Activated T-cell treated with anti-CD3 and anti-CD28 coated beads, Interleukin-2, amount 50 U/mL, for 72 hours (primary cell): Measurements from ENCODE around the gene SLIT1. TPM values are rescaled to one million over a fixed set of nuclear protein-coding genes. Genes with fewer than 3 reads are reported as not detected.

ENCODE experiments used
- ATAC-seq, 2 donors: fragments of 150-1000 bp; cut with Tn5 transposase; replicated peaks in 1 of 2; 2 replicates each; pipeline ENCODE4 v1.10.0; 2021; ENCODE audit warnings: moderate library complexity in 2 of 2, mild to moderate bottlenecking in 1 of 2
- DNase-seq, 2 donors: peaks; one replicate each; pipeline ENCODE4 v3.0.0; 2021 to 2022; ENCODE audit warnings: mixed read lengths in 1 of 2
- H3K27ac Mint-ChIP-seq: one replicate; pipeline ENCODE4 v1.8.0; 2022; ENCODE audit warnings: mild to moderate bottlenecking, moderate library complexity, mixed read lengths
- H3K27me3 Mint-ChIP-seq: one replicate; pipeline ENCODE4 v1.8.0; 2022; ENCODE audit warnings: low read depth, mixed read lengths
- H3K36me3 Mint-ChIP-seq, 2 donors: one replicate each; pipeline ENCODE4 v1.8.0; 2022; ENCODE audit warnings: mixed read lengths in 2 of 2, mild to moderate bottlenecking in 1 of 2; ENCODE audit not compliant: insufficient read depth in 2 of 2
- H3K4me1 Mint-ChIP-seq: one replicate; pipeline ENCODE4 v1.8.0; 2022; ENCODE audit warnings: low read depth, mixed read lengths
- H3K4me3 Mint-ChIP-seq, 2 donors: one replicate each; pipeline ENCODE4 v1.8.0; 2022; ENCODE audit warnings: mild to moderate bottlenecking in 2 of 2, mixed read lengths in 2 of 2, moderate library complexity in 2 of 2
- H3K9me3 Mint-ChIP-seq, 2 donors: one replicate each; pipeline ENCODE4 v1.8.0; 2022; ENCODE audit warnings: mixed read lengths in 2 of 2
- total RNA-seq, 2 donors: library from RNA; stranded (reverse); gene quantifications; one replicate each; pipeline ENCODE4 v1.2.3, GENCODE V29; 2022

SLIT1 gene
- total RNA-seq, 2 donors from 2014 or later = 0.65 to 1.3 TPM

- DNase-seq (no peak), ATAC-seq (no peak)
- Mint-ChIP-seq H3K36me3 (no peaks in the 10 kb centered on the region), H3K4me1 (no peaks in the 10 kb centered on the region), H3K4me3 (no peak overlapping the region), H3K9me3 (no peaks in the 10 kb centered on the region), H3K27me3 (peaks cover 28% of the 10 kb centered on the region), H3K27ac (no peak overlapping the region)
Observed at GRCh38 chr10:97139651-97140048, 46.1 kb downstream of the SLIT1 start.

DNA sequence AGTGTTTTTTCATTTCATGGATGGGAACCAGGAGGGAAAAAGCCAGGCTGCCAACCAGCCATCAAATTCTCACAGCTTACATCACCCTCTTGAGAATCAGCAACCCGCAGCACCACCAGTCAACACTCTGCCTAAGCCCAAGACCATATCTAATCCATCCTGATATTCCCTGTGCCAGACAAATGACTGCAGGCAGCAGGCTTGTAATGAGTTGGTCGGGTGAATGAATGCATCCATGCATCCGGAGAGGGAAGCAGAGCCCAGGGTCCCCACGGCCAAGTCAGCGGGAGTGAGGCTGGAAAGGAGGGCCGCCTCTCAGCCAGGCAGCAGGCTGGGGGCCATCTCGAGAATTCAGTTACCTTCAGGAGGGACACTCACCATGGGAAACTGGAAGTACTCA is 46.9 kb downstream of the SLIT1 start:
- no peaks in the 10 kb centered on the region for H3K9me3 Mint-ChIP-seq
- H3K27me3 Mint-ChIP-seq = peaks cover 23% of the 10 kb centered on the region

GRCh38 chr10:97138174-97138573 is 47.6 kb downstream of the SLIT1 start:
- Mint-ChIP-seq H3K9me3 (no peaks in the 10 kb centered on the region), H3K36me3 (no peaks in the 10 kb centered on the region), H3K4me1 (no peaks in the 10 kb centered on the region), H3K27me3 (peaks cover 17% of the 10 kb centered on the region), H3K4me3 (no peak overlapping the region), H3K27ac (no peak overlapping the region)
- ATAC-seq (no peak), DNase-seq (no peak)

More for the DNA sequence above, 46.9 kb downstream of the SLIT1 start:
- no peaks in the 10 kb centered on the region for H3K36me3 Mint-ChIP-seq
- H3K4me1 Mint-ChIP-seq = no peaks in the 10 kb centered on the region
- H3K27ac Mint-ChIP-seq = no peak overlapping the region
- ATAC-seq = no peak
- no peak overlapping the region for H3K4me3 Mint-ChIP-seq
- DNase-seq = no peak

DNA sequence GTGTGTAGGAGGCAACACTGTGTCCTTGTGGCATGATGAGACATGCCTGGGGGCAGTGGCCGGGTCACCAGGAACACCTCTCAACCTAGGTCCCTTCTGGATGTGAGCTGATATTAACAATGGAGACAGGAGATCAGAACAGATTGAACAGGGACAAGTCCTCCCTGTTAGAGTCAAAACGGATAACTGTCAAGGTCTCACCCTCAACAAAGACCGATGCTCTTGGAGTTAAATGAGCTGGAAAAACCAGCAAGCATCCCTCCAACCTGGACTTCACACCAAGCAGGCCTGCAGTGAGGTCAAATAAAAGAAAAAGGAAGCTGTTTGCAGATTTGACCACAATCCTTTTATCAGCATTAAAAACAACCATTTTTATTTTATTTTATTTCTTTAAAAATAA is 49.0 kb downstream of the SLIT1 start:
- no peak overlapping the region for H3K27ac Mint-ChIP-seq
- ATAC-seq (no peak), DNase-seq (no peak)
- H3K4me1 Mint-ChIP-seq = no peaks in the 10 kb centered on the region
- no peaks in the 10 kb centered on the region for H3K9me3 Mint-ChIP-seq
- H3K4me3 Mint-ChIP-seq = no peak overlapping the region
- no peaks in the 10 kb centered on the region for H3K36me3 Mint-ChIP-seq
- H3K27me3 Mint-ChIP-seq = peaks cover 7% of the 10 kb centered on the region

- DNase-seq (no peak), ATAC-seq (no peak)
- Mint-ChIP-seq H3K9me3 (no peaks in the 10 kb centered on the region), H3K27ac (no peak overlapping the region), H3K4me3 (no peak overlapping the region), H3K4me1 (no peaks in the 10 kb centered on the region), H3K36me3 (no peaks in the 10 kb centered on the region), H3K27me3 (peaks cover 6% of the 10 kb centered on the region)
Observed at GRCh38 chr10:97135464-97135863, 50.3 kb downstream of the SLIT1 start.

- Mint-ChIP-seq H3K9me3 (no peaks in the 10 kb centered on the region), H3K27me3 (peaks cover 2% of the 10 kb centered on the region), H3K36me3 (no peaks in the 10 kb centered on the region), H3K27ac (no peak overlapping the region), H3K4me1 (no peaks in the 10 kb centered on the region), H3K4me3 (no peak overlapping the region)
- DNase-seq (no peak), ATAC-seq (no peak)
Observed at GRCh38 chr10:97134983-97135382, 50.8 kb downstream of the SLIT1 start.

GRCh38 chr10:97134110-97134509 is 51.6 kb downstream of the SLIT1 start:
- Mint-ChIP-seq H3K4me3 (no peak overlapping the region), H3K27ac (no peak overlapping the region), H3K27me3 (no peaks in the 10 kb centered on the region), H3K9me3 (no peaks in the 10 kb centered on the region), H3K4me1 (no peaks in the 10 kb centered on the region), H3K36me3 (no peaks in the 10 kb centered on the region)
- ATAC-seq = no peak
- DNase-seq = no peak

DNA sequence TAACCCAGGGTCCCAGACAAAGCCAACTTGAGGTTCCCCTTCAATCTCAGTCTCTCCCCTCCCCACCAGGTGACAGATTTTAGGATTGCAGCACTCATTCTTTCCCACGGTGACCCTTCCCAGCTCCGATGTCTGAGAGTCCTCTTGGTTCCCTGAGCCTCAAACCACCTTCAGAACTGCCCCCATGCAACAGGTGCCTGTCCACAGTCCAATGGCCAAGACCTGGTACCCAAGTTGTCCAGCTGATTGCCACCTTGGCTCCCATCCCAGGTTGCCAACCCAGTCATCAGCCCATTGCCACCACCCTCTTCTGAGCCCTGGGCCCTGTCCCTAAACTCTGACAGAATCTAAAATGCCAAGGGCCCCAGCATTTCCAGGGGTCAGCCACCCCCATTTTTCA is 53.5 kb downstream of the SLIT1 start:
- H3K36me3 Mint-ChIP-seq = no peaks in the 10 kb centered on the region
- no peak overlapping the region for H3K27ac Mint-ChIP-seq
- no peaks in the 10 kb centered on the region for H3K4me1 Mint-ChIP-seq
- DNase-seq = no peak
- no peak for ATAC-seq
- no peaks in the 10 kb centered on the region for H3K9me3 Mint-ChIP-seq
- H3K27me3 Mint-ChIP-seq = no peaks in the 10 kb centered on the region
- no peak overlapping the region for H3K4me3 Mint-ChIP-seq

DNA sequence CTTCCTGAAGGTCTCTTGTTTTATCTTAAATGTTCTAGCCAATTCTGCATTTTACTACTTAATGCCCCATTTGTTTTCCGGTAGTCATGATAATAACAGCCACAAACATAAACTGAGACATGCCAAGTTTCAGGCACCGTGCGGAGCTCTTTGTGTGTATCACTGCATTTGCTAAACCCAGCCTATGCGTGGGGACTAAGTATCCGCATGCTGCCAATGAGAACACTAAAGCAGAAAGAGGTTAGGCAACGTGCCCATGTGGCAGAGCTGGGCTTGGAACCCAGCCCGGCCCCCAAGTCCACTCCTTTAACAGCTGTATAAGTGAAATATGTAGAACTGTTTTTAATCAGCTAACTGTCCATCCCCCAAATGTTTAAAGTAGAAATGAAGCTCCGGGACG is 54.1 kb downstream of the SLIT1 start:
- no peaks in the 10 kb centered on the region for H3K36me3 Mint-ChIP-seq
- ATAC-seq (no peak), DNase-seq (no peak)
- no peak overlapping the region for H3K4me3 Mint-ChIP-seq
- no peak overlapping the region for H3K27ac Mint-ChIP-seq
- H3K9me3 Mint-ChIP-seq = no peaks in the 10 kb centered on the region
- H3K4me1 Mint-ChIP-seq = no peaks in the 10 kb centered on the region
- H3K27me3 Mint-ChIP-seq = no peaks in the 10 kb centered on the region

DNA sequence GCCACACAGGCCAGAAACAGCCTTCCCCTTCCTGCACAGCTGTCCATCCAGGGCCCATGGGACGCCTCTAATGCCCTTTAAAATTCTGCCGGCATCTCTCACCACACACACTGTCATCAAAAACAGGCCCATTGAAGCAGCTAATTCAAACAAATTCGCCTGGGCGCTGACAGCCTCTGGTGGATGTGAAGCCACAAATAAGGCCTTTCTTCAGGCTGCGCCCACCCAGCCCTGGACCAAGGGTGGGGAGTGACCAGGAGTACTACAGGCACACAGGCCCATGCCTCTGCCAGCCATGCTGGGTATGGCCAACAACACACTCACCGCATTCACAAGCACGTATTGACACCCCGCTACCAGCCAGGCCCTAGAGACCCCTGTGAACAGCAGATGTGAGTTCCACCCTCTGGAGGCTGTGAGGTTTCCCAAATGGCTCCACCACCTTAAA is 54.6 kb downstream of the SLIT1 start:
- no peak for ATAC-seq

GRCh38 chr10:97129666-97130065 is 56.1 kb downstream of the SLIT1 start:
- H3K27ac Mint-ChIP-seq = no peak overlapping the region
- no peak for DNase-seq
- H3K9me3 Mint-ChIP-seq = no peaks in the 10 kb centered on the region
- H3K27me3 Mint-ChIP-seq = no peaks in the 10 kb centered on the region
- ATAC-seq = no peak
- H3K4me3 Mint-ChIP-seq = no peak overlapping the region
- no peaks in the 10 kb centered on the region for H3K36me3 Mint-ChIP-seq
- H3K4me1 Mint-ChIP-seq = no peaks in the 10 kb centered on the region

More for the DNA sequence above, 54.6 kb downstream of the SLIT1 start:
- no peaks in the 10 kb centered on the region for H3K27me3 Mint-ChIP-seq
- H3K27ac Mint-ChIP-seq = no peak overlapping the region
- H3K4me3 Mint-ChIP-seq = no peak overlapping the region
- H3K9me3 Mint-ChIP-seq = no peaks in the 10 kb centered on the region
- no peak for DNase-seq
- no peaks in the 10 kb centered on the region for H3K4me1 Mint-ChIP-seq
- no peaks in the 10 kb centered on the region for H3K36me3 Mint-ChIP-seq

- Mint-ChIP-seq H3K27ac (no peak overlapping the region), H3K4me1 (no peaks in the 10 kb centered on the region), H3K36me3 (no peaks in the 10 kb centered on the region), H3K4me3 (no peak overlapping the region), H3K27me3 (no peaks in the 10 kb centered on the region), H3K9me3 (no peaks in the 10 kb centered on the region)
- no peak for DNase-seq
- ATAC-seq = no peak
Observed at GRCh38 chr10:97128516-97129154, 57.1 kb downstream of the SLIT1 start.

GRCh38 chr10:97128039-97128492 is 57.7 kb downstream of the SLIT1 start:
- ATAC-seq (no peak), DNase-seq (no peak)
- no peak overlapping the region for H3K27ac Mint-ChIP-seq
- no peaks in the 10 kb centered on the region for H3K4me1 Mint-ChIP-seq
- no peaks in the 10 kb centered on the region for H3K36me3 Mint-ChIP-seq
- H3K27me3 Mint-ChIP-seq = no peaks in the 10 kb centered on the region
- no peak overlapping the region for H3K4me3 Mint-ChIP-seq
- no peaks in the 10 kb centered on the region for H3K9me3 Mint-ChIP-seq

GRCh38 chr10:97127509-97127908 is 58.2 kb downstream of the SLIT1 start:
- Mint-ChIP-seq H3K27me3 (no peaks in the 10 kb centered on the region), H3K9me3 (no peaks in the 10 kb centered on the region), H3K27ac (no peak overlapping the region), H3K36me3 (no peaks in the 10 kb centered on the region), H3K4me1 (no peaks in the 10 kb centered on the region), H3K4me3 (no peak overlapping the region)
- DNase-seq = no peak
- no peak for ATAC-seq
